Epithelial cell of proximal tubule (primary cell): ENCODE data around the gene CNGB1. TPM values are rescaled to one million over a fixed set of nuclear protein-coding genes. Genes with fewer than 3 reads are reported as not detected.

Experiments used
- DNase-seq: peaks from one replicate; pipeline ENCODE4 v3.0.0-alpha.2; 2011; ENCODE audit warnings: low read depth
- H3K4me3 ChIP-seq: 2 replicates; pipeline ENCODE4 v1.5.1; 2011; ENCODE audit warnings: low read depth, mild to moderate bottlenecking, low read length
- CTCF ChIP-seq: conservative IDR thresholded peaks from 2 replicates; pipeline ENCODE4 v1.5.1; 2012; ENCODE audit warnings: low read depth, mild to moderate bottlenecking, low read length
- total RNA-seq: library from RNA; depleted of rRNA; stranded (reverse); fragments of >200 nt; gene quantifications from 2 replicates; pipeline ENCODE4 v1.2.3, GENCODE V29; 2015

CNGB1 gene
- total RNA-seq, 1 donor from 2014 or later: 1.4 TPM

GRCh38 chr16:57889522-57889921 is 81.4 kb downstream of the CNGB1 start:
- no peak for DNase-seq
- TF ChIP-seq CTCF: no peak
- H3K4me3 ChIP-seq: no peak overlapping the region

- no peak for TF ChIP-seq CTCF
- DNase-seq: no peak
These were observed 81.8 kb downstream of the CNGB1 start for GRCh38 chr16:57889111-57889510.

GRCh38 chr16:57888128-57888527 is 82.8 kb downstream of the CNGB1 start:
- TF ChIP-seq CTCF: no peak
- H3K4me3 ChIP-seq: no peak overlapping the region
- no peak for DNase-seq

More at GRCh38 chr16:57889111-57889510, 81.8 kb downstream of the CNGB1 start:
- no peak overlapping the region for H3K4me3 ChIP-seq

GRCh38 chr16:57887711-57888110 is 83.2 kb downstream of the CNGB1 start:
- no peak for TF ChIP-seq CTCF

GRCh38 chr16:57886427-57886826 is 84.5 kb downstream of the CNGB1 start:
- no peak for DNase-seq
- TF ChIP-seq CTCF: no peak
- no peak overlapping the region for H3K4me3 ChIP-seq

More at GRCh38 chr16:57887711-57888110, 83.2 kb downstream of the CNGB1 start:
- DNase-seq: no peak
- H3K4me3 ChIP-seq: no peak overlapping the region

- H3K4me3 ChIP-seq: no peak overlapping the region
- TF ChIP-seq CTCF: no peak
- DNase-seq: no peak
These were observed 86.2 kb downstream of the CNGB1 start for GRCh38 chr16:57884655-57885133.

- TF ChIP-seq CTCF: no peak
- peak overlapping the region; percentile 20 for H3K4me3 ChIP-seq
- DNase-seq: no peak
These were observed 86.8 kb downstream of the CNGB1 start for GRCh38 chr16:57883953-57884654.
